Keratinocyte (primary cell): ENCODE data around the gene ORAI3. TPM values are rescaled to one million over a fixed set of nuclear protein-coding genes. Genes with fewer than 3 reads are reported as not detected.

Experiments
- DNase-seq: peaks from one replicate; pipeline ENCODE4 v3.0.0-alpha.2; 2011; ENCODE audit warnings: low read depth, missing footprints, low spot score
- FAIRE-seq: peaks from 2 replicates; lab custom pipeline; 2011; peaks lifted over from hg19 to GRCh38; lab: Jason Lieb, UNC
- H2AFZ ChIP-seq: 2 replicates; pipeline ENCODE4 v1.6.0; 2012; ENCODE audit warnings: low read length, control low read depth, inconsistent platforms; ENCODE audit not compliant: control insufficient read depth
- H3K27ac ChIP-seq: 2 replicates; pipeline ENCODE4 v1.5.1; 2011; ENCODE audit warnings: low read length; ENCODE audit not compliant: control insufficient read depth, insufficient read depth
- H3K27me3 ChIP-seq: 3 replicates; pipeline ENCODE4 v1.6.0; 2011; ENCODE audit warnings: low read length; ENCODE audit not compliant: control insufficient read depth, insufficient read depth; ENCODE audit errors: extremely low read depth
- H3K36me3 ChIP-seq, 2 experiments: 2 replicates in 1 of 2; 3 replicates in 1 of 2; pipeline ENCODE4 v1.5.1; 2011; ENCODE audit warnings: low read length in 2 of 2, mild to moderate bottlenecking in 1 of 2; ENCODE audit not compliant: control insufficient read depth in 2 of 2, insufficient read depth in 2 of 2; ENCODE audit errors: extremely low read depth in 1 of 2
- H3K4me1 ChIP-seq: 3 replicates; pipeline ENCODE4 v1.5.1; 2011; ENCODE audit warnings: low read length; ENCODE audit not compliant: control insufficient read depth, insufficient read depth; ENCODE audit errors: extremely low read depth
- H3K4me2 ChIP-seq: 3 replicates; pipeline ENCODE4 v1.6.0; 2011; ENCODE audit warnings: low read depth, low read length; ENCODE audit not compliant: control insufficient read depth, insufficient read depth; ENCODE audit errors: extremely low read depth
- H3K4me3 ChIP-seq, 3 experiments: fragments of 200-600 bp in 1 of 3; sonication (generic) in 1 of 3; 2 replicates in 2 of 3; 3 replicates in 1 of 3; pipeline ENCODE4 v1.5.1; 2011 to 2016; ENCODE audit warnings: low read length in 3 of 3, mild to moderate bottlenecking in 3 of 3, control low read depth in 2 of 3, inconsistent platforms in 1 of 3, low read depth in 1 of 3, mixed read lengths in 1 of 3, mixed run types in 1 of 3, moderate library complexity in 1 of 3; ENCODE audit not compliant: control insufficient read depth in 2 of 3, insufficient read depth in 2 of 3; ENCODE audit errors: extremely low read depth in 1 of 3
- H3K79me2 ChIP-seq: 2 replicates; pipeline ENCODE4 v1.6.0; 2012; ENCODE audit warnings: low read length; ENCODE audit not compliant: control insufficient read depth, insufficient read depth
- H3K9ac ChIP-seq: 3 replicates; pipeline ENCODE4 v1.6.0; 2011; ENCODE audit warnings: low read length; ENCODE audit not compliant: control insufficient read depth, insufficient read depth; ENCODE audit errors: extremely low read depth
- H3K9me1 ChIP-seq: 3 replicates; pipeline ENCODE4 v1.6.0; 2011; ENCODE audit warnings: low read length; ENCODE audit not compliant: control insufficient read depth, insufficient read depth; ENCODE audit errors: extremely low read depth
- H3K9me3 ChIP-seq: 2 replicates; pipeline ENCODE4 v1.5.1; 2012; ENCODE audit warnings: low read depth, low read length; ENCODE audit not compliant: control insufficient read depth
- H4K20me1 ChIP-seq: 3 replicates; pipeline ENCODE4 v1.6.0; 2011; ENCODE audit warnings: low read length; ENCODE audit not compliant: control insufficient read depth, insufficient read depth; ENCODE audit errors: extremely low read depth
- CTCF ChIP-seq, 3 experiments: IDR thresholded peaks in 1 of 3; conservative IDR thresholded peaks in 1 of 3; optimal IDR thresholded peaks in 1 of 3; 2 replicates in 2 of 3; 3 replicates in 1 of 3; pipeline versions ENCODE3 to v1.5.1; 2011; ENCODE audit warnings: low read length in 3 of 3, mild to moderate bottlenecking in 3 of 3, moderate library complexity in 2 of 3, control low read depth in 1 of 3, inconsistent platforms in 1 of 3; ENCODE audit not compliant: insufficient read depth in 2 of 3; ENCODE audit errors: extremely low read depth in 1 of 3
- EZH2 ChIP-seq: IDR thresholded peaks from one replicate; pipeline ENCODE4 v1.6.1; 2012; ENCODE audit warnings: inconsistent platforms, mild to moderate bottlenecking, low read length, moderate library complexity
- dilution Hi-C: fragments of 300-500 bp; cut with MboI; formaldehyde crosslinking; loops from one replicate; pipeline ENCODE4 v1.7.0; 2020; ENCODE audit warnings: low sequenced_read_pairs; ENCODE audit not compliant: extremely low pct_ligation_motif_present
- polyA plus RNA-seq, 5 experiments: library from polyadenylated mRNA; depleted of rRNA in 3 of 5; stranded (reverse) in 3 of 5; stranded (forward) in 1 of 5; unstranded in 1 of 5; fragments of >200 nt; gene quantifications; 1 replicate in 1 of 5; 2 replicates in 3 of 5; 3 replicates in 1 of 5; pipeline versions ENCODE4 v1.2.1 to v1.2.3, GENCODE V29; 2011 to 2012; ENCODE audit warnings: missing spikeins in 2 of 5, low read depth in 1 of 5, low replicate concordance in 1 of 5

The ORAI3 gene
- polyA plus RNA-seq, 1 donor (not counting 4 experiments of a cell fraction or from before 2014, with no cell fraction given): 8.1 TPM

- peaks cover 10 to 14% of the 10 kb centered on the region in 2 experiments for H3K36me3 ChIP-seq
- no peaks in the 10 kb centered on the region for H3K79me2 ChIP-seq
- H3K4me1 ChIP-seq: peaks cover 15% of the 10 kb centered on the region
- H3K9me1 ChIP-seq: no peaks in the 10 kb centered on the region
- H3K27ac ChIP-seq: no peak within 1 kb of the TSS
- H4K20me1 ChIP-seq: no peaks in the 10 kb centered on the region
- H2AFZ ChIP-seq: peak within 1 kb of the TSS; percentile 23
- H3K4me2 ChIP-seq: peak within 1 kb of the TSS; percentile 66
- H3K9me3 ChIP-seq: no peaks in the 10 kb centered on the region
- H3K9ac ChIP-seq: no peak within 1 kb of the TSS
- TF ChIP-seq EZH2 (no peak), CTCF (optimal IDR thresholded peaks at IDR 0.05 in 1 of 3, IDR thresholded peaks at IDR 0.05 in 1 of 3, conservative IDR thresholded peaks at IDR 0.05 in 1 of 3; ENCODE audit: extremely low read depth in 1 of 3, insufficient read depth in 2 of 3, low read length in 3 of 3) (peak; percentile 57 to 93 (median 86))
- DNase-seq (no peak), FAIRE-seq (no peak)
- peak within 1 kb of the TSS in 2 of 3 experiments; percentile 5 to 37 for H3K4me3 ChIP-seq
- dilution Hi-C loops: no loop called here
- H3K27me3 ChIP-seq: no peaks in the 10 kb centered on the region
These were observed 36.0 kb downstream of the ORAI3 start, which contains the start of gene HSD3B7 for GRCh38 chr16:30984669-30985400. Gene HSD3B7 (plus strand): TSS chr16:30985207. CDS start chr16:30985659, 452 bp downstream.

GRCh38 chr16:30985401-30986128 is 36.7 kb downstream of the ORAI3 start:
- Histone ChIP-seq H3K79me2 (no peaks in the 10 kb centered on the region), H2AFZ (peak overlapping the region; percentile 23), H3K27ac (no peak overlapping the region), H3K9ac (no peak overlapping the region), H3K4me2 (peak overlapping the region; percentile 66), H3K4me1 (peaks cover 15% of the 10 kb centered on the region), H3K9me1 (no peaks in the 10 kb centered on the region), H3K27me3 (no peaks in the 10 kb centered on the region), H4K20me1 (no peaks in the 10 kb centered on the region), H3K9me3 (no peaks in the 10 kb centered on the region), H3K4me3 (peak overlapping the region in 2 of 3 experiments; percentile 5 to 37), H3K36me3 (peaks cover 9 to 14% of the 10 kb centered on the region in 2 experiments)
- FAIRE-seq (no peak), DNase-seq (no peak)
- dilution Hi-C loops: no loop called here
- TF ChIP-seq EZH2: no peak
- peak in 2 of 3 experiments; percentile 29 to 76 for TF ChIP-seq CTCF (optimal IDR thresholded peaks at IDR 0.05 in 1 of 3, IDR thresholded peaks at IDR 0.05 in 1 of 3, conservative IDR thresholded peaks at IDR 0.05 in 1 of 3; ENCODE audit: extremely low read depth in 1 of 3, insufficient read depth in 2 of 3, low read length in 3 of 3)
